Neutrophil (primary cell): Measurements from ENCODE around the gene TBC1D24.
"Not testable (repeated sequence)": the region's sequence is repeated elsewhere in the genome, so short reads cannot be mapped to it uniquely, and the experiment has no call there.

Experiments used
- H3K27ac ChIP-seq: fragments of 200-600 bp; sonication (generic); 2 replicates; pipeline ENCODE4 v1.5.1; 2016; ENCODE audit warnings: mild to moderate bottlenecking, moderate library complexity
- H3K27me3 ChIP-seq: fragments of 200-600 bp; sonication (generic); 2 replicates; pipeline ENCODE4 v1.6.0; 2016; ENCODE audit warnings: mild to moderate bottlenecking
- H3K36me3 ChIP-seq: fragments of 200-600 bp; sonication (generic); 2 replicates; pipeline ENCODE4 v1.5.1; 2017
- H3K4me1 ChIP-seq, 2 experiments: fragments of 200-600 bp in 1 of 2; sonication (generic) in 1 of 2; 1 replicate in 1 of 2; 2 replicates in 1 of 2; pipeline versions ENCODE4 v1.5.1 to v1.6.1; 2013 to 2016; ENCODE audit warnings: low read depth in 1 of 2, low read length in 1 of 2, mild to moderate bottlenecking in 1 of 2, moderate library complexity in 1 of 2; ENCODE audit not compliant: control insufficient read depth in 1 of 2, insufficient read depth in 1 of 2
- H3K4me3 ChIP-seq, 2 experiments: fragments of 200-600 bp in 1 of 2; sonication (generic) in 1 of 2; 1 replicate in 1 of 2; 2 replicates in 1 of 2; pipeline ENCODE4 v1.5.1; 2013 to 2016; ENCODE audit warnings: low read depth in 1 of 2, low read length in 1 of 2, mild to moderate bottlenecking in 1 of 2, moderate library complexity in 1 of 2
- H3K9me3 ChIP-seq: fragments of 200-600 bp; sonication (generic); 2 replicates; pipeline ENCODE4 v1.5.1; 2016
- TF ChIP-seq, protein P1 (sequence below): fragments of 200-600 bp; sonication (generic); IDR thresholded peaks from 2 replicates; pipeline ENCODE4 v1.5.1; 2016; ENCODE audit warnings: antibody characterized with exemption

TBC1D24 gene

DNA sequence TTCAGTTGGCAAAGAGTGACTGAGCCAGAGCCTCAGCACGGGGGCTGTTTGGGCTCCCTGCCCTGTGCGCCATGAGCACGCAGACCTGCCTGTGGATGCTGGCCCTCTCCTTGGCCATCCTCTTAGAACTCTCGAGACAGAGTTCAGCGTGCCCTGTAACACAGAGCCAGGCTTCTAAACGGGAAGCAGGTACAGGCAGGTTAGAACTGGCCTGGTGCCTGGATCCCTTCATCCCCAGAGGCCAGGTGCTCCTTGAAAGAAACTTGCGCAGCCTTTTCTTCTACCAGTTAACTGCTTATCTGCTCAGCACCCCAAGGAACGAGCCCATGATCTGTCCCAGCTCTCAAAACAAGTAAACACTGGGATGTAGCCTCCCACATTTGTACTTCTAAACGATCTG, 38.8 kb upstream of the TBC1D24 start:
- H3K27ac ChIP-seq = no peak overlapping the region
- TF ChIP-seq, protein P1, sequence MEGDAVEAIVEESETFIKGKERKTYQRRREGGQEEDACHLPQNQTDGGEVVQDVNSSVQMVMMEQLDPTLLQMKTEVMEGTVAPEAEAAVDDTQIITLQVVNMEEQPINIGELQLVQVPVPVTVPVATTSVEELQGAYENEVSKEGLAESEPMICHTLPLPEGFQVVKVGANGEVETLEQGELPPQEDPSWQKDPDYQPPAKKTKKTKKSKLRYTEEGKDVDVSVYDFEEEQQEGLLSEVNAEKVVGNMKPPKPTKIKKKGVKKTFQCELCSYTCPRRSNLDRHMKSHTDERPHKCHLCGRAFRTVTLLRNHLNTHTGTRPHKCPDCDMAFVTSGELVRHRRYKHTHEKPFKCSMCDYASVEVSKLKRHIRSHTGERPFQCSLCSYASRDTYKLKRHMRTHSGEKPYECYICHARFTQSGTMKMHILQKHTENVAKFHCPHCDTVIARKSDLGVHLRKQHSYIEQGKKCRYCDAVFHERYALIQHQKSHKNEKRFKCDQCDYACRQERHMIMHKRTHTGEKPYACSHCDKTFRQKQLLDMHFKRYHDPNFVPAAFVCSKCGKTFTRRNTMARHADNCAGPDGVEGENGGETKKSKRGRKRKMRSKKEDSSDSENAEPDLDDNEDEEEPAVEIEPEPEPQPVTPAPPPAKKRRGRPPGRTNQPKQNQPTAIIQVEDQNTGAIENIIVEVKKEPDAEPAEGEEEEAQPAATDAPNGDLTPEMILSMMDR = no peak
- H3K27me3 ChIP-seq = no peaks in the 10 kb centered on the region
- H3K4me3 ChIP-seq = no peak overlapping the region
- H3K9me3 ChIP-seq = no peaks in the 10 kb centered on the region
- H3K4me1 ChIP-seq = no peaks in the 10 kb centered on the region
- H3K36me3 ChIP-seq = peaks cover 52% of the 10 kb centered on the region

DNA sequence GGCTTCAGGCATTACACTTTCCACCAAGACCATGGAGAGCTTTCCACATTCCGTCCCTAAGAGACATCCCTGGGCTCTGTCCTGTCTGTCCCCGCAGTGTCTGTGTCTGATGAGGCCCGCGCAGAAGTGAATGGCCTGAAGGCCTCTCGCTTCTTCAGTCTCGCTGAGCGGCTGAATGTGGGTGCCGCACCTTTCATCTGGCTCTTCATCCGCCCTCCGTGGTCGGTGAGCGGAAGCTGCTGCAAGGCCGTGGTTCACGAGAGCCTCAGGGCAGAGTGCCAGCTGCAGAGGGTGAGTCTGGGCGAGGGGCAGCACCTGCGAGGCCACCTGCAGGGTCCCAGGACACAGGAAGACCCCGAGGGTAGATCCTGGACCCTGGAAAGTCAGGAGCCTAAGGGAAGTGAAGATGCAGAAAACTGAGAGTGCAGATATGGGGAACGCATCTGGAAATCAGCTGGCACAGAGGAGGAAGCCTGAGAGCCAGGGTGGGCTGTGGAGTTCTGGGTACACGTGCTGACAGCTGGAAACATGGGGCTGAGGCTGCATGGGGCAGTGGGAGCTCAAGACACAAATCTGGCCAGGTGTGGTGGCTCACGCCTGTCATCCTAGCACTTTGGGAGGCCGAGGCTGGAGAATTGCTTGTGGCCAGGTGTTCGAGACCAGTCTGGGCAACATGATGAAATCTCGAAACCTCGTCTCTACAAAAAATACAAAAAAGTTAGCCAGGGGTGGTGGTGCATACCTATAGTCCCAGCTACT, 37.7 kb upstream of the TBC1D24 start:
- Histone ChIP-seq H3K4me3 (no peak overlapping the region), H3K27ac (no peak overlapping the region), H3K36me3 (peaks cover 56% of the 10 kb centered on the region), H3K9me3 (no peaks in the 10 kb centered on the region), H3K27me3 (no peaks in the 10 kb centered on the region), H3K4me1 (no peaks in the 10 kb centered on the region)
- TF ChIP-seq, protein P1 = no peak

DNA sequence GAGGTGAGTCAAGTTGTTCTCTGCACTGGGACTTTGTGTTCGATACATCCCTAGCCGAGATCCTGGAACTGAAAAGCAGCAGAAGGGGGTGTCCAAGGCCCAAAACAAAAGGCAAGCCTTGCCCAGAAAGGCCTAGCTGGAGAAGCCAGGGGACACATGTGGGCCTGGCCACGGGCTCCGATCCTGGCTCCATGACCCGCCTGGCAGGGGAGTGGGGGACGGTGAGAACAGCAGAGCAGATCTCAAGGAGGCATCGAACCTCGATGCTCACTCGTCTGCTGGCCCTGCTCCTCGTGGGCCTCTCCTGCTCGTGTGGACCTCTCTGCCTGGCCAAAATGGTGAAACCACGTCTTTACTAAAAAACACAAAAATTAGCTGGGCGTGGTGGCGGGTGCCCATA, 36.8 kb upstream of the TBC1D24 start:
- TF ChIP-seq, protein P1 = no peak
- no peaks in the 10 kb centered on the region for H3K27me3 ChIP-seq
- peaks cover 50% of the 10 kb centered on the region for H3K36me3 ChIP-seq
- no peak overlapping the region for H3K4me3 ChIP-seq
- H3K4me1 ChIP-seq = no peaks in the 10 kb centered on the region
- no peaks in the 10 kb centered on the region for H3K9me3 ChIP-seq
- H3K27ac ChIP-seq = no peak overlapping the region

DNA sequence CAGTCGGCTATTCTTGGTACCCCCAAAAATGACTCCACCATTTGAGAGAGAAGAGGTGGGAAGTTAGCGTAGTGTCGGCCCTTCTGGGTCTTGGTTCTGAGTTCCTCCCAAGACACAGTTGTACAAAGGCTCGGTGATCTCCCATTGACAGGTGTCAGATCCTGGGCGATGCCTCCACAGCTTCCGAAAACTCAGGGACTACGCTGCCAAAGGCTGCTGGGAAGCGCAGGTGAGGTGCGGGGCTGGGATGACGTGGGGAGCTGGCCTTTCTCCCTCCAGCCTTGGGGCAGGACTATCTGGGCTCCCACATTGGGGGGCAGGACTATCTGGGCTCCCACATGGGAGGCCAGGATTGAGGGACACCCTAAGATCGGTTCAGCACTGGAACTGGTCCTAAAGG, 35.3 kb upstream of the TBC1D24 start:
- no peaks in the 10 kb centered on the region for H3K27me3 ChIP-seq
- no peak overlapping the region for H3K4me3 ChIP-seq
- TF ChIP-seq, protein P1 = no peak
- no peaks in the 10 kb centered on the region for H3K4me1 ChIP-seq
- no peaks in the 10 kb centered on the region for H3K9me3 ChIP-seq
- peaks cover 57% of the 10 kb centered on the region for H3K36me3 ChIP-seq
- H3K27ac ChIP-seq = no peak overlapping the region

DNA sequence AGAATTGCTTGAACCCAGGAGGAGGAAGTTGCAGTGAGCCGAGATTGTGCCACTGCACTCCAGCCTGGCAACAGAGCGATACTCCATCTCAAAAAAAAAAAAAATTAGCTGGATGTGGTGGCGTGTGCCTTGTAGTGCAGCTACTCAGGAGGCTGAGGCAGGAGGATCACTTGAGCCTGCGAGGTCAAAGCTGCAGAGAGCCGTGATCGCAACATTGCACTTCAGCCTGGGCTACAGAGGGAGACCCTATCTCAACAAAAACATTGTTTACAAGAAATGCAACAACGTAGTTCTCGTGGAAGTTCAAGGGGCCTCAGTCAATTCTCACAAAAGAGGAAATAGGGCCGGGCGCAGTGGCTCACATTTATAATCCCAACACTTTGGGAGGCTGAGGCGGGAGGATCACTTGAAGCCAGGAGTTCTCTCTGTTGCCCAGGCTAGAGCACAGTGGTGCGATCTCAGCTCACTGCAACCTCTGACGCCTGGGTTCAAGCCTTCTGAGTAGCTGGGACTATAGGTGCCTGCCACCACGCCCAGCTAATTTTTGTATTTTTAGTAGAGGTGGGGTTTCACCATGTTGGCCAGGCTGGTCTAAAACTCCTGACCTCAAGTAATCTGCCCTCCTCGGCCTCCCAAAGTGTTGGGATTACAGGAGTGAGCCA, 33.7 kb upstream of the TBC1D24 start:
- H3K36me3 ChIP-seq = peaks cover 65% of the 10 kb centered on the region

DNA sequence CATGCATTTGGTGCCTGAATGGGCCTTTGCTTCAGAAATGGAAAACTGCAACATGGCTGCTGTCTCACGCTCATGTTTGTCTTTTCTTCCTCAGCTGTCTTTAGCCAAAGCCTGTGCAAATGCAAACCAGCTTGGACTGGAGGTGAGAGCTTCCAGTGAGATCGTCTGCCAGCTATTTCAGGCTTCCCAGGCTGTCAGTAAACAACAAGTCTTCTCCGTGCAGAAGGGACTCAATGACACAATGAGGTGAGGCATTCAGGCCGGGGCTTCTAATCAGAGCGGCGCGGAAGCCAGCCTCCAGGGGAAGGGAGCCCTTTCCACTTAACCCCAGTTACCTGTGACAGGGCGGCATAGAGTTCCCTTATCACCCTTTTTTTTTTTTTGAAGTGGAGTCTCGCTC, 31.4 kb upstream of the TBC1D24 start:
- Histone ChIP-seq H3K36me3 (peaks cover 67% of the 10 kb centered on the region), H3K27me3 (no peaks in the 10 kb centered on the region), H3K4me3 (no peak overlapping the region), H3K27ac (no peak overlapping the region), H3K4me1 (peaks cover 0 to 4% of the 10 kb centered on the region in 2 experiments), H3K9me3 (no peaks in the 10 kb centered on the region)
- TF ChIP-seq, protein P1 = no peak

More for the DNA sequence above, 33.7 kb upstream of the TBC1D24 start:
- H3K4me1 ChIP-seq, H3K27me3 ChIP-seq, H3K27ac ChIP-seq, H3K9me3 ChIP-seq, H3K4me3 ChIP-seq: not testable (repeated sequence)
